GM18909 (cell line): ENCODE data around the gene FAM156A.
"Not testable (repeated sequence)": the region's sequence is repeated elsewhere in the genome, so short reads cannot be mapped to it uniquely, and the experiment has no call there.

Source experiments
- ATAC-seq: cut with Tn5 transposase; IDR thresholded peaks from one replicate; pipeline ENCODE4 v1.9.1; 2021; ENCODE audit warnings: mild to moderate bottlenecking; ENCODE audit not compliant: unreplicated experiment, poor library complexity

FAM156A gene

GRCh38 chrX:52958113-52958959, at the start of gene FAM156A:
Gene FAM156A (minus strand): TSS chrX:52958518. CDS start chrX:52948588, 9,930 bp downstream.
- peak; percentile 83 for ATAC-seq

- no peak for ATAC-seq
These were observed 47.0 kb upstream of the FAM156A start for GRCh38 chrX:53005327-53005726.

- ATAC-seq: no peak
These were observed 46.5 kb upstream of the FAM156A start for GRCh38 chrX:53004811-53005210.

- ATAC-seq: no peak
These were observed 45.7 kb upstream of the FAM156A start for GRCh38 chrX:53004038-53004437.

- no peak for ATAC-seq
These were observed 44.8 kb upstream of the FAM156A start for GRCh38 chrX:53003111-53003510.

GRCh38 chrX:53001958-53002357, 43.6 kb upstream of the FAM156A start:
- ATAC-seq: no peak

GRCh38 chrX:53000447-53001135, 42.3 kb upstream of the FAM156A start:
- ATAC-seq: no peak

GRCh38 chrX:52995987-52996331, 37.6 kb upstream of the FAM156A start:
- no peak for ATAC-seq

GRCh38 chrX:52995135-52995986, 37.0 kb upstream of the FAM156A start:
- peak; percentile 96 for ATAC-seq

- no peak for ATAC-seq
These were observed 32.5 kb upstream of the FAM156A start for GRCh38 chrX:52990848-52991247.

GRCh38 chrX:52990011-52990631, 31.8 kb upstream of the FAM156A start:
- peak; percentile 92 for ATAC-seq

GRCh38 chrX:52988985-52989917, 30.9 kb upstream of the FAM156A start:
- no peak for ATAC-seq

- ATAC-seq: no peak
These were observed 25.1 kb upstream of the FAM156A start for GRCh38 chrX:52983321-52984000.

- no peak for ATAC-seq
These were observed 21.7 kb upstream of the FAM156A start for GRCh38 chrX:52979993-52980392.

GRCh38 chrX:52979568-52979967, 21.2 kb upstream of the FAM156A start:
- ATAC-seq: no peak

GRCh38 chrX:52977953-52978352, 19.6 kb upstream of the FAM156A start:
- no peak for ATAC-seq

- not testable (repeated sequence) for ATAC-seq
These were observed 17.3 kb upstream of the FAM156A start for GRCh38 chrX:52975576-52975975.

- ATAC-seq: not testable (repeated sequence)
These were observed 16.1 kb upstream of the FAM156A start for GRCh38 chrX:52974336-52974992.
